ENCODE results near the gene SPATA2L.

The SPATA2L gene

DNA sequence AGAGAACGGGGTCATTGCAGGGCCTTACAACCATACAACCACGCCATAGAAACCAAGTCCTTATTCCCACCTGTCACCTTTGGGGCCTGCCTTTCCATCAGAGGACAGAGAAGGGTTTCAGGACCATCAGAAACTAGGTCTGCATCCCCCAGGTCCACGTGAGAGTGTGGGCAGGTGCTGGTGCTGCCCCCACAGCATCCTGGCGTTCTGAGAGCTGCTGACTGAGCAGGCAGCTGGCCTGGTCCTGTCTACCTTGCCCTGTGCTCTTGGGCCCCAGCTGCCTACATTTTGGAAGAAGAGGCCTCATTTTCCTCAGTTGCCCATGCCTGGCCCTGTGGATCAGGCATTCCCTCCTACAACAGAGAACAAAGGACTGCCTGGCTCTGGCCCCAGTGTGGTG lies 41.4 kb upstream of the SPATA2L start:
- no peak for DNase-seq (ENCODE audit: extremely low read depth, low read depth)
- TF ChIP-seq, protein P1, sequence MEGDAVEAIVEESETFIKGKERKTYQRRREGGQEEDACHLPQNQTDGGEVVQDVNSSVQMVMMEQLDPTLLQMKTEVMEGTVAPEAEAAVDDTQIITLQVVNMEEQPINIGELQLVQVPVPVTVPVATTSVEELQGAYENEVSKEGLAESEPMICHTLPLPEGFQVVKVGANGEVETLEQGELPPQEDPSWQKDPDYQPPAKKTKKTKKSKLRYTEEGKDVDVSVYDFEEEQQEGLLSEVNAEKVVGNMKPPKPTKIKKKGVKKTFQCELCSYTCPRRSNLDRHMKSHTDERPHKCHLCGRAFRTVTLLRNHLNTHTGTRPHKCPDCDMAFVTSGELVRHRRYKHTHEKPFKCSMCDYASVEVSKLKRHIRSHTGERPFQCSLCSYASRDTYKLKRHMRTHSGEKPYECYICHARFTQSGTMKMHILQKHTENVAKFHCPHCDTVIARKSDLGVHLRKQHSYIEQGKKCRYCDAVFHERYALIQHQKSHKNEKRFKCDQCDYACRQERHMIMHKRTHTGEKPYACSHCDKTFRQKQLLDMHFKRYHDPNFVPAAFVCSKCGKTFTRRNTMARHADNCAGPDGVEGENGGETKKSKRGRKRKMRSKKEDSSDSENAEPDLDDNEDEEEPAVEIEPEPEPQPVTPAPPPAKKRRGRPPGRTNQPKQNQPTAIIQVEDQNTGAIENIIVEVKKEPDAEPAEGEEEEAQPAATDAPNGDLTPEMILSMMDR (IDR thresholded peaks at IDR 0.05; ENCODE audit: low read depth, low read length) = no peak

DNA sequence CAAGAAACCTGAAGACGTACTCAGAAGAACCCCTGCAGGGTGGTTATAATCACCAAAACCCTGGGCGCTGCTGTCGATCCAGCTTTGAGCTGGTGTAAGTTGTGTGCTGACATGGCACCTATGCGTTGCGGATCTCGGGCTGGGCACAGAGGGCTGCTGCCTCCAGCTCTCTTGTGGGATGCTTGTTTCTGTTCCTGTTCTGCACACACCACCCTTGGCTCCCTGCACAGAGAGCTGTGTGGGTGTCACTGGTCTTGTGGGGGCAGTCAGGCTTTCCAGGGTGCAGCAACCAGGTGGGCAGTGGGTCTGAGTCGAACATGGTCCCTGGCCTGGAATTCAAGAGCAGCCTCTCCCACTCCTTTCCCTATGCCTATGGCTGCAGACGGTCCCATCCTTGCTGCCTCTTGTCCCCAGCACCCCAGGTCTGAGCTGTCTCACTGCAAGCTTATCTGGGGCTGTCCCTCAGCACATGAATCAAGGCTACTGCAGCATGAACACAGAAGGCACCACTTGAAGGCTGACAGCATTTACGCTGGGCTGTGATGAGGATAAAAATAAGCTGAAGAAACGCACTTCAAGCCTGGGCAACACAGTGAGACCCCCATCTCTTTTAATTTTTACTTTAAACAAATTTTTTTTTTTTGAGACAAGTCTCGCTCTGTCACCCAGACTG lies 40.0 kb upstream of the SPATA2L start:
- TF ChIP-seq, protein P1 (IDR thresholded peaks at IDR 0.05; ENCODE audit: low read depth, low read length) = no peak
- DNase-seq (ENCODE audit: extremely low read depth, low read depth) = no peak

DNA sequence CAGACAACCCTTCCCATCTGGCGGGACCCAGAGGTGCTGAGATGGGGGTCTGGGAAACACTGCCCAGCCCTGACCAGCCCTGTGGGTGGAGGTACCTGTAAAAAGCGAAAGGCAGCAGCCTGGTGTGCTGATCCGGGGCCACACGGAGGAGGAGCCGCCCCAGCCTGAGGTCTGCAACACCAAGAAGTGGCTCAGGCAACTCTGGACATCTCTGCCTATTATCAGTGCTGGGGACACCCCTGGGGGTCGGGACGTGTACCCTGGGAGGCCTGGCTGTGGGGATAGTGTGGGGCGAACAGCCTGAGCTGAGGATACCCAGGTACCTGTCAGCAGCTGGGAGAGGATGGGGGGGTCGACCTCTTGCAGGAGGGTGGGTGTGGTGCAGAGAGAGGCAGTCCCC lies 37.9 kb upstream of the SPATA2L start:
- TF ChIP-seq, protein P1 (IDR thresholded peaks at IDR 0.05; ENCODE audit: low read depth, low read length) = no peak
- no peak for DNase-seq (ENCODE audit: extremely low read depth, low read depth)

DNA sequence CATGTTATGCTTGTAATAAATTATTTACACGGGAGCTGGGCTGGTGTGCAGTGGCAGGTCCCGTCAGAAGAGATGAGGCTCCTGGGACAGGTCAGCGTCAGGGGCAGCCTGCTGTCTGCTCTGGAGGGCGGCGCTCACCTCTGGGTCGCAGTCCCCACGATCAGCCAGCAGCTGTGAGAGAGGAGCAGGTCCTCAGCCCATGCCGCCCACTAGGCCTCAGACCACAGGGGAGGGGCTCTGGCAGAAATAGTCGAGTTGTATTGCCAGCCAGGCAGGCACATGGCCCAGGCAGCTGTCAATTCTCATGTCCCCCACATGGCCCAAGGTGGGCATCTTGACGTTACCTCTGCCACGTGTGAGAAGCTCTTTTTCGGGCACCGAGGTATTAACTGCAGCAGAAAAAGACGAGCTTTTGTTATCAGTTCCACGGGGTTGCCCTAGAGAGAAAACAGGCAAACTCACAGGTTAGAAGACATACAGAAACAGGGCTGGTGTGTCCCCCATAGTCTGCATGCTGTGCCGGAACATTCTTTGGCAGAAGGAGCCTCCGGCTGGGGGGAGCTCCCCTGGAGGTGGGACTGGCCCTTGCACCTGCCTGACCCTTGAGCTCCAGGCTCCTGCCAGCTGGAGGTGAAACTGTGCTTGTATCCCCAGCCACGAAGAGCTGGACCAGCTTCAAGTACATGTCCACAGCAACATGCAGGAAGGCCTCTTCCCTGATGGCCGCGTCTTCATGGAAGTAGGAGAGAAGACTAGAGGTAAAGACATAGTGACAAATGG lies 37.2 kb upstream of the SPATA2L start:
- DNase-seq (ENCODE audit: extremely low read depth, low read depth) = no peak
- TF ChIP-seq, protein P1 (IDR thresholded peaks at IDR 0.05; ENCODE audit: low read depth, low read length) = no peak

DNA sequence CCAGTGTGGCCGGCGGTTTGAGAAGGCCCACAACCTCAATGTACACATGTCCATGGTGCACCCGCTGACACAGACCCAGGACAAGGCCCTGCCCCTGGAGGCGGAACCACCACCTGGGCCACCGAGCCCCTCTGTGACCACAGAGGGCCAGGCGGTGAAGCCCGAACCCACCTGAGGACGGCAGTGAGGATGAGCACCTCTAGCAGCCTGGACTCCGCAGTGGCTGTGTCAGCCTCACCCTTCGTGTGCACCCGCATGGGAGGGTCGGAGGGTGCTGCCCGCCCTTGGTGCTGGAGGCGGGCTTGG lies 36.5 kb upstream of the SPATA2L start:
- no peak for DNase-seq (ENCODE audit: extremely low read depth, low read depth)
- TF ChIP-seq, protein P1 (IDR thresholded peaks at IDR 0.05; ENCODE audit: low read depth, low read length) = no peak

DNA sequence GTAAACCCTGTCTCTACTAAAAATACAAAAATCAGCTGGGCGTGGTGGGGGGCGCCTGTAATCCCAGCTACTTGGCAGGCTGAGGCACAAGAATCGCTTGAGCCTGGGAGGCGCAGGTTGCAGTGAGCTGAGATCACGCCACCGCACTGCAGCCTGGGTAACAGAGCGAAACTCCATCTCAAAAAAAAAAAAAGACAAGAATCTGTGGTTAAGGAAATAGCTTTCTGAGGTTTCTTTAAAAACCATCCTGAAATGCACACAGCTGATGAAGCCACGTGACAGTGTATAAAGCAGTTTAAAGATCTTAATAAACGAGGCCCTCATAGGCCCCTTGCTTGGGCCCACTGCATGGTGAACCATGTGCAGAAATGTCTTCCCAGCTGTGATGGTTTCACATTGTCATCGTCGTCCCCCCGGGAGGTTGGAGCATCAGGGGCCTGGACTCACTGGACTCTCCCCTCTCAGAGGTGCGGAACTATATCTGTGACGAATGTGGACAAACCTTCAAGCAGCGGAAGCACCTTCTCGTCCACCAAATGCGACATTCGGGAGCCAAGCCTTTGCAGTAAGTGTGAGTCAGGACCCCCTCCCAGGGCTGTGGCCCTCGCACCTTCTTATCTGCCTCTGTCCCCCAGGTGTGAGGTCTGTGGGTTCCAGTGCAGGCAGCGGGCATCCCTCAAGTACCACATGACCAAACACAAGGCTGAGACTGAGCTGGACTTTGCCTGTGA lies 36.0 kb upstream of the SPATA2L start:
- DNase-seq (ENCODE audit: extremely low read depth, low read depth) = no peak
- TF ChIP-seq, protein P1 (IDR thresholded peaks at IDR 0.05; ENCODE audit: low read depth, low read length) = no peak

DNA sequence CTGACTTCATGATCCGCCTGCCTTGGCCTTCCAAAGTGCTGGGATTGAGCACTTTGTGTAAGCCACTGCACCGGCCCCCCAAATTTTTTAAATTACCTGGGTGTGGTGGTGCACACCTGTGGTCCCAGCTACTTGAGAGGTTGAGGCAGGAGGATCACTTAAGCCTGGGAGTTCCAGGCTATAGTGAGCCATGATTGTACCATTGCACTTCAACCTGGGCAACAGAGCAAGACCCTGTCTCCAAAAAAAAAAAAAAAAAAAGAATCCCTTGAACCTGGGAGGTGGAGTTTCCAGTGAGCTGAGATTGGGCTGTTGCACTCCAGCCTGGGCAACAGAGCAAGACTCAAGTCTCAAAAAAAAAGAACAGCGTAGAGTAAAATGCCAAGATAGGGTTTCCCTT lies 35.0 kb upstream of the SPATA2L start:
- DNase-seq (ENCODE audit: extremely low read depth, low read depth) = no peak
- TF ChIP-seq, protein P1 (IDR thresholded peaks at IDR 0.05; ENCODE audit: low read depth, low read length) = no peak
